Stimulated activated naive CD4-positive, alpha-beta T cell (primary cell): ENCODE measurements around the gene SEMA3F.

Source experiments
- DNase-seq, 6 experiments: peaks; one replicate each; lab custom pipeline; 2025; lab: John Stamatoyannopoulos, UW

SEMA3F gene

GRCh38 chr3:50170689-50171088 is 15.6 kb downstream of the SEMA3F start:
- DNase-seq: no peak

- no peak for DNase-seq
These were observed 16.6 kb downstream of the SEMA3F start for GRCh38 chr3:50171540-50172301.

DNA sequence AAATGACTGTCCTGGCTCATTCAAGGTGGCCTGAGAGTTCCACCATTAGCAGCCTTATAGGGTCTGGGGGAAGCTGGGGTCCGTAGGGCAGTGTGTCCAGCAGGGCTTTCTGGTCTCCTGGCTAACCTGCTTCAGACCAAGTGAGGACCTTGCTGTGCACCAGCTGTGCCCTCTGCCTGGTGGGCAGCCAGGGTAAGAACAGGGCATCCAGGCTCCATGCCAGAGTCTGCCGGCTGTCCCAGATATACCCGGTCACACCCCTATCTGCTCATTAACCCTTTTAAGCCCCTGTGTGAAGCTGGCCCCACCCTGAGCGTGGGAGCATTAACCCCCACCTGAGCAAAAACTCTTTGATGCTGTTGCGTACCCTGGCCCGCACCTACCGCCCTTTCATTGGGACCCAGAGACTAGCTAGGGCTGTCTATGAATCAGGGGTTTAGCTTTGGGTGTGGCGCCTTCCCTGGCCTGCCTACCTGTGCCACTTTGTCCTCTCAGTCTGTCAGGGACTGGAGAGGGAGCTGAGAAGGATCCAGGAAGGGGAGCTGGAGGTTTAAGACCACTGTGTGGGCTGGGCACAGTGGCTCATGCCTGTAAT is 17.6 kb downstream of the SEMA3F start:
- no peak for DNase-seq

GRCh38 chr3:50173685-50174516 is 18.8 kb downstream of the SEMA3F start:
- DNase-seq: no peak

GRCh38 chr3:50174517-50174895 is 19.4 kb downstream of the SEMA3F start:
- DNase-seq: no peak

GRCh38 chr3:50174947-50175524 is 19.9 kb downstream of the SEMA3F start:
- DNase-seq: no peak

GRCh38 chr3:50177346-50177745 is 22.2 kb downstream of the SEMA3F start:
- no peak for DNase-seq

DNA sequence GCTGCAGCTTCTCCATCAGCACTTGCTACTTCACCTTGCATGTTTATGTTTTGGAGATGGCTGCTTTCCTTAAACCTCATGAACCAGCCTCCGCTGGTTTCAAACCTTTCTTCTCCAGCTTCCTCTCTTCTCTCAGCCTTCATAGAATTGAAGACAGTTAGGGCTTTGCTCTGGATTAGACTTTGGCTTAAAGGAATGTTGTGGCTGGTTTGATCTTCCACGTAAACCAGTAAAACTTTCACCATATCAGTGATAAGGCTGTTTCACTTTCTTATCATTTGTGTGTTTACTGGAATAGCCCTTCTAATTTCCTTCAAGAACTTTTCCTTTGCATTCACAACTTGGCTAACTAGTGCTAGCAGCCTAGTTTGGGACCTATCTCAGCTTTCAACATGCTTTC is 24.6 kb downstream of the SEMA3F start:
- DNase-seq: no peak

DNA sequence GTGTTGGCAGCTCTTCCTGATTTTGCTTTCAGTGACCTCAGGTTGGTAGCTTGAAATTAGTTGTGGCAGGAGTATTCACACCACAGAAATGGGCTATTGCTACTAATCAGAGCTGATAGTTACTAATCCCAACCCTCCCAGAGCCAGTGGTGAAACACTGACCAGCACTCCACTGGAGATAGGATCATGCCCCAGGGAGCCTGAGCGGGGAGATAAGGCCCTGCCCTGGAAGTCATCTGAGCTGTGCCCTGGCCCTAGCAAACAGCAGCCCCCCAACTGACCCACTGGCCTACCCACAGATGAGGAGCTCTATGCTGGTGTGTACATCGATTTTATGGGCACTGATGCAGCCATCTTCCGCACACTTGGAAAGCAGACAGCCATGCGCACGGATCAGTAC is 26.9 kb downstream of the SEMA3F start:
- DNase-seq: no peak

- DNase-seq: no peak
These were observed 27.5 kb downstream of the SEMA3F start for GRCh38 chr3:50182533-50183099.

GRCh38 chr3:50183755-50184154 is 28.6 kb downstream of the SEMA3F start:
- no peak for DNase-seq

GRCh38 chr3:50184242-50184978 is 29.3 kb downstream of the SEMA3F start:
- DNase-seq: no peak

- DNase-seq: no peak
These were observed 30.1 kb downstream of the SEMA3F start for GRCh38 chr3:50185230-50185629.

DNA sequence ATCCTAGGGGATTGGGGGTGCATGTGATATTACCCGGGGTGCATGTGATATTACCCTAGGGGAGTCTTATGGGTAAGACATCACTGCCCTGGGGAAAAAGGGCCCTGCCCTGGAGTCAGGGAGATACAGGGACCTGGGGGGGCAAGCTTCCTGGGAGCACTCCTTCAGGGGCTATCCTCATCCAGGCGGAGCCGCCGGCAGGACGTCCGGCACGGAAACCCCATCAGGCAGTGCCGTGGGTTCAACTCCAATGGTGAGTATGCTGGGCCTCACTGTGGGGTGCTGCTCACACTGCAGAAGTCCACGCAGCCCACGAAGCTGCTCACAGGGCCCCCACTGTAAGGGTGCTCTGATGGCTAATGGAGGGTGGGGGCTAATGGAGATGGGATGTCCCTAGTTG is 31.0 kb downstream of the SEMA3F start:
- no peak for DNase-seq

DNA sequence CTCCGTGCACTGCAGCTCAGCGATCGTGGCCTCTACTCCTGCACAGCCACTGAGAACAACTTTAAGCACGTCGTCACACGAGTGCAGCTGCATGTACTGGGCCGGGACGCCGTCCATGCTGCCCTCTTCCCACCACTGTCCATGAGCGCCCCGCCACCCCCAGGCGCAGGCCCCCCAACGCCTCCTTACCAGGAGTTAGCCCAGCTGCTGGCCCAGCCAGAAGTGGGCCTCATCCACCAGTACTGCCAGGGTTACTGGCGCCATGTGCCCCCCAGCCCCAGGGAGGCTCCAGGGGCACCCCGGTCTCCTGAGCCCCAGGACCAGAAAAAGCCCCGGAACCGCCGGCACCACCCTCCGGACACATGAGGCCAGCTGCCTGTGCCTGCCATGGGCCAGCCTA is 32.6 kb downstream of the SEMA3F start:
- DNase-seq: no peak

DNA sequence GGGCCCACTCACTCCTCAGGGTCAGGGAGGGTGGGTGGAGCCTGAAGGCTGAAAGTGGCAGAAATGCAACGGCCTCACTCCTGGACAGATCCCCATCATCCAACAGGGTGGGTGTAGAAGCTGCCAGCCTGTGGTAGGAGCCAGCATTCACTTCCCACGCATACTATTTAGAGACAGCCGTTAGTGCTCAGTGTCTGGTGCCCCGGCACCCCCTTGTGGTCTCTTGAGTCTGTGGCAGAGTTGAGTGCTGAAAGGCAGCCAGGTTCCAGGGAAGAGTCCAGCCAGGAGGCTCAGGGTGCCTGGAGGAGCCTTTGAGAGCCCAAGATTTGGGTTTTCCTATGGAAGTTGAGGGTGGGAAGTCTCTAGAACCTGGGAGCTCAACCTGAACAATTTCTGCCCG is 34.1 kb downstream of the SEMA3F start:
- peak in 2 of 6 experiments; percentile 5 to 13 for DNase-seq

GRCh38 chr3:50189989-50190388 is 34.9 kb downstream of the SEMA3F start:
- no peak for DNase-seq

- DNase-seq: no peak
These were observed 36.0 kb downstream of the SEMA3F start, which contains the start of gene GNAT1 for GRCh38 chr3:50190936-50191660. Gene GNAT1, plus strand, starts transcription at chr3:50191610. Its CDS starts 116 bp downstream, at chr3:50191726.

GRCh38 chr3:50192124-50192523 is 37.0 kb downstream of the SEMA3F start:
- DNase-seq: no peak

GRCh38 chr3:50192689-50193141 is 37.6 kb downstream of the SEMA3F start:
- peak; percentile 68 to 90 (median 82) for DNase-seq

DNA sequence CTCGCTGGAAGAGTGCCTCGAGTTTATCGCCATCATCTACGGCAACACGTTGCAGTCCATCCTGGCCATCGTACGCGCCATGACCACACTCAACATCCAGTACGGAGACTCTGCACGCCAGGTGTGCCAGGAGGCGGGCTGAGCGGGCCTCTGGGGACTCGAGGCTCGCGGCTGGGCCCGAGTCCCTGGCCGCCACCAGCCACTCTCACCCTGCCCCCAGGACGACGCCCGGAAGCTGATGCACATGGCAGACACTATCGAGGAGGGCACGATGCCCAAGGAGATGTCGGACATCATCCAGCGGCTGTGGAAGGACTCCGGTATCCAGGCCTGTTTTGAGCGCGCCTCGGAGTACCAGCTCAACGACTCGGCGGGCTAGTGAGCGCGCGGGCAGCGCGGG is 38.2 kb downstream of the SEMA3F start:
- no peak for DNase-seq
